GM19395 (cell line): Measurements from ENCODE around the gene NPIPA5.
"Not testable (repeated sequence)": the region's sequence is repeated elsewhere in the genome, so short reads cannot be mapped to it uniquely, and the experiment has no call there.

Source experiments
- ATAC-seq: cut with Tn5 transposase; IDR thresholded peaks from one replicate; pipeline ENCODE4 v1.9.1; 2021; ENCODE audit warnings: mild to moderate bottlenecking, moderate library complexity; ENCODE audit not compliant: unreplicated experiment

The NPIPA5 gene

DNA sequence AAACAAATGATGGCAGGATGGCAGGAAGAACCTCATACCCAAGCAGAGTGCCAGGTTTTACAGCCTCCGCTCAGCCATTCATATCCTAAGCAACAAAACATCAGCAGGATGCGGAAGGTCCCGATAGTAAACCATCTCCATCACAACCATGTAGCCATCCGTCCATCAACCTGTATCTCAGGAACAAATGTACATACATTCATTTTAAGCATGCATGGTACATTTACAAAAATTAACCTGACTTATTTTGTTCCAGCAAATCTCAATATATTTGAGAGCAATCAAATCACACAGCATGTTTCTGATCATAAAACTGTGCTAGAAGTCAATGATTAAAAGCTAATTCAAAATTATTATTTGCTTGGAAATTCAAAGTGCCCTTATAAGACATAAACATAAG, at the start of gene NPIPA5:
NPIPA5 (minus strand) TSS at position 101 of the 400 bp plus-strand sequence; CDS start at position 101, 0 bp downstream.
- ATAC-seq: not testable (repeated sequence)

DNA sequence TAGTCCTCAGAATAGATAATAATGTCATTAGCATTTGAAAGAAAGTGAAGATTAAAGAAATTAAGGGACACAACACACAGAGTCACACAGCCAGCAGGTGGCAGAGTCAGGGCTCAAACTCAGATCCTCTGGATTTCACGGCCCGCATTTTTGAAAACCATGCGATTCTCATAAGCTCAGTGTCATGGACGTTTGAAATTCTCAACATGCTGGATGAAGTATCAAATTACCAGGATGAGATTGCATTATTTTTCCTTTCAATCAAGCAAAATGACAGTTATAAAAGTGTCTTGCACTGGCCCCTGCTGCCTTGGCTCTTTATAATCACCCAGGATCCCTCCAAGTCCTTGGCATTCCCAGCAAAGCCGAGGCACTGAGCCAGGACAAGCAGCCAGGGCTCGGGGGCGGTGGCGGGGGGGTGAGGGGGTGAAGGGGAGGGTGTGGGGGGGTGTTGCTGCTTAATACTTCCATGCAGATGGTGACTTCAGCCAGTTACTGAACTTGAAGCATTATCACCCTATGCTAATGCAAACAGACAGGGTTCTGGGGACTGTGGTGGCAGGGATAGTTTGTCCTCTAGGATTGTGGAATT, 49.6 kb upstream of the NPIPA5 start:
- ATAC-seq: no peak

DNA sequence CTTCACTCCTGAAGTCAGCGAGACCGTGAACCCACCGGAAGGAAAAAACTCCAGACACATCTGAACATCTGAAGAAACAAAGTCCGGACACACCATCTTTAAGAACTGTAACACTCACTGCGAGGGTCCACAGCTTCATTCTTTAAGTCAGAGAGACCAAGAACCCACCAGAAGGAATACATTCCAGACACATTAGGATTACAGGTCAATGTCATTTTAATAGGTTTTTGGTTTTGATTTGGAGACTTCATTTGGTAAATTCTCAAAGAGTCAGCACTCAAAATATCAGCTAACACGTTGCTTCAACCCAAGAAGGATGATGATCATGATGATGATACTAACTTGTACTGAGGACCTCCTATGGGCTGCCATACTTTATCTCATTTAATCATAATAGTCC, 48.7 kb upstream of the NPIPA5 start:
- no peak for ATAC-seq

DNA sequence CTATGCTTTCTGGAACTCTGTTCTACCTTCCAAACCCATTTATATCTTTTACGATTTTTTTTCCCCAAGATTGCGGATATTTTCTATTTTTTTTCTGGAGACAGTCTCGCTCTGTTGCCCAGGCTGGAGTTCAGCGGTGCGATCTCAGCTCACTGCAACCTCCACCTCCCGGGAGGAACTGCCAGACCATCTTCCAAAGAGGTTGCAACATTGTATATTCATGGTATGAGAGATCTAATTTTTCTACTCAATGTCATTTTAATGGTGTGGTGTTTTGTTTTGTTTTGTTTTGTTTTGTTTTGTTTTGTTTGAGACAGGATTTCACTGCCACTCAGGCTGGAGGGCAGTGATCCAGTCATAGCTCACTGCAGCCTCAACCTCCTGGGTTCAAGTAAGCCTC, 47.8 kb upstream of the NPIPA5 start:
- ATAC-seq: no peak

DNA sequence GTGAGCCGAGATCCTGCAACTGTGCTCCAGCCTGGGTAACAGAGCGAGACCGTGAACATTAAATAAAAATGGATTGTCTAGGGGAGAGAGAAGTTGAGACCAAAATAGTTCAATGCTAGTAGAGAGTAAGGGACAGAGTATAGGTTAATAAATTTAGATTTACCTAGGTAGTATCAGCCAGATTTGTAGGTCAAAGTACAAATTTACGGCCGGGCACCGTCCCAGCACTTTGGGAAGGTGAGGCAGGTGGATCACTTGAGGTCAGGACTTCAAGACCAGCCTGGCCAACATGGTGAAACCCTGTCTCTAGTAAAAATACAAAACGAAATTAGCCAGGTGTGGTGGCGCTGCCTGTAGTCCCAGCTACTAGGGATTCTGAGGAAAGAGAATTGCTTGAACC, 44.1 kb upstream of the NPIPA5 start:
- ATAC-seq: no peak

DNA sequence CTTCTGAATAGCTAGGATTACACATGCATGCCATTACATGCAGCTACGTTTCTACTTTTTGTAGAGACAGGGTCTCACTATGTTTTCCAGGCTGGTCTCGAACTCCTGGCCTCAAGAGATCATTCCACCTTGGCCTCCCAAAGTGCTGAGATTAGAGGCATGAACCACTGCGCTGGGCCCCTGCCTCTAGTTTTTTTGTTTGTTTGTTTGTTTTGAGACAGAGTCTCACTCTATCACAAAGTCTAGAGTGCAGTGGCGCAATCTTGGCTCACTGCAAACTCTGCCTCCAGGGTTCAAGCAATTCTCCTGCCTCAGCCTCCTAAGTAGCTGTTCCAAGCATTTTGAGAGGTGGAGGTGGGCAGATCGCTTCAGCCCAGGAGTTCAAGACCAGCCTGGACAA, 43.6 kb upstream of the NPIPA5 start:
- not testable (repeated sequence) for ATAC-seq

DNA sequence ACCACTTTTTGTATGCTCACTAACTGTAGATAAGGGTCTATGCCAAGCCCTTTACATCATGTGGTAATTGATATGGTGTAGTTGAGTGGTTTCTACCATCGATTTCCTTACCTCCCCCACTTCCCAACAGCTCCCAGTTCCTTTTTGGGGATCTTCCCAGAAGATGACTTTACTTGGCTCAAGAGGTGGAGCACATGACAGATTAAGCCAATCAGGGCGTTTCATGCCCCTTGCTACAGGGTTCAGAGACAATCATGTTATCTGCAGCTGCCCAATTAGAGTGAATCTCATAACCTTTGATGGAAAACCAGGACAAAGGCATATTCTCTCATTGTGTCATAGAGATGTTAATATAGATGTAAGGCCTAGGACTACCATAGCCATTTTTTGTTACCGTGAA, 40.1 kb upstream of the NPIPA5 start:
- ATAC-seq: no peak

DNA sequence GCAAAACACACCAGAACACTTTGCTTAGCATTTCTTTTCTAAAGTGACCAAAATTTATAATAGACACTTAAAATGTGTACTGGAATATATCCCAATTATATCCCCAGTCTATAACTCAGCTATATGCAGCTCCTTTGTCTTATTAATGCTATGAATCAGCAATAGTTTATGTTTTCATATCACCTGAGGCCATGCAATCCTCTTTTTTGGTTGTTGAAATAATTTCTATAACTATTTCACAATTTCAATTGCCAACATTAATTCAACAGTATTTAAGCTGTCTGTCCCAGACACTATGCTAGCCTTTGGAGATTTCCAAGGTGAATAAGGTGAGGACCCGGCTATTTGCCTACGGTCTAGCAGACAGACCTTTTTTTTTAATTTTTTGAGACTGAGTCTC, 39.1 kb upstream of the NPIPA5 start:
- ATAC-seq: no peak

DNA sequence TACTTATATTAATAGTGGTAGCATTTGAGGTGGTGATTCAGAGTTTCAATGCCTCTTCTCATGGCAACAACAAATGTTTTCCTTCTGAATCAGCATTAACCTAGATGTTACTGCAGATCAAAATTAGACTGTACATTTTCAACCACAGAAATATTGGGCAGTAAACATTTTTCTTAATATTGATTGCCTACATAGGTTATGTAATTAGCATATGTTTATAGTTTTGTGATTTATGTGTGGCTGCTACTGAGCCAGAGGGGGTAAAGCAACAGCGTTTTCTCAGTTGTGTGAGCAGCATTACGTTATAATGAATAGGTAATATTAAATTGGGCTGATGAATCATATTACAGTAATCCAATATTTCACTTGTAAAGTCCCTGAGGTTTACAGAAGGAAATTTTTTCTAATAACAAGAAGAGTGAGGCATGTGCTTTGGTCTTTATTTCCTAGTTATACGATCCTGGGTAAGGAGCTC, 37.5 kb upstream of the NPIPA5 start:
- no peak for ATAC-seq

DNA sequence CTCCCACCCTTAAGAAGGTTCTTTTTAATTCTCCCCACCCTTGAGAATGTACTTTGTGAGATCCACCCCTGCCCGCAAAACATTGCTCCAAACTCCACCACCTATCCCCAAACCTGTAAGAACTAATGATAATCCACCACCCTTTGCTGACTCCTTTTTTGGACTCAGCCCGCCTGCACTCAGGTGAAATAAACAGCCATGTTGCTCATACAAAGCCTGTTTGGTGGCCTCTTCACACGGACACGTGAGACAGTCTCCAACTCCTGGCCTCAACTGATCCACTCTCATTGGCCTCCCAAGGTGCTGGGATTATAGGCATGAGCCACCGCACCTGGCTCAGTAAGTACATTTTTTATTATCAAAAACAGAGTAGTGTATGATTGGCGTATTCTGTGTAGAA, 31.4 kb upstream of the NPIPA5 start:
- not testable (repeated sequence) for ATAC-seq

DNA sequence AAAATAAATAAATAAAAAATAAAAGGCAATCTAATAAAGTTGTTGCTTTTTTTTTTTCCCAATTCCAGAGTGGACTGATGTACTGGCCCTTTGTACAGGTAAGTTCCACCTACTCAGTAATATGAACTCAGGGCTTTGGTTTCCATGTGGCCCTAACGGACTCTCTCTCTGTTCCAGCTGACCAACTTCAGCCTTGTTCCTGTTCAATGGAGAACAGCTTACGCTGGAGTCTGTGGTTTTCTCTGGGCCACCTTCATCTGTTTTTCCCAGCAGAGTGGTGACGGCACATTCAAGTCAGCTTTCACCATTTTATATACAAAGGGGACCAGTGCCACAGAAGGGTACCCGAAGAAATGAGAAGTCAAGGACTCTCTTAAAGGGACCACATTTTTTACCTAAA, 29.7 kb upstream of the NPIPA5 start:
- ATAC-seq: not testable (repeated sequence)

DNA sequence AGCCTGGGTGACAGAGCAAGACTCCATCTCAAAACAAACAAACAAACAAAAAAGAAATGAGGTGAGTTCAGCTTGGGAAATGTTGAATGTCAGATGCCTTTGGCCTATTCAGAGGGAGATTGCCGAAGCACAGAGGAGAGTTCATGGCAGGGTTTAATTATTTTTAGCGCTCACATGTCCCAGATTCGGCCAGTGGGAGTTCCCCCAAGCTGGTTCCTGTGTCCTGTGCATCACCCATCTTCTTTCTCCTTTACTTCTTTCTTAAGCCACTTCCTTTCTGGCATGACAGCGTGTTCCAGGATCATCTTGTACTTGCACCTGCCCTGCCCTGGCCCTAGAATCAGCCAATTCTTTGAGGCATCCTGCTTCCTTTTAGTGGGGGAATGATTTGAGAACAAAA, 26.7 kb upstream of the NPIPA5 start:
- ATAC-seq: no peak

DNA sequence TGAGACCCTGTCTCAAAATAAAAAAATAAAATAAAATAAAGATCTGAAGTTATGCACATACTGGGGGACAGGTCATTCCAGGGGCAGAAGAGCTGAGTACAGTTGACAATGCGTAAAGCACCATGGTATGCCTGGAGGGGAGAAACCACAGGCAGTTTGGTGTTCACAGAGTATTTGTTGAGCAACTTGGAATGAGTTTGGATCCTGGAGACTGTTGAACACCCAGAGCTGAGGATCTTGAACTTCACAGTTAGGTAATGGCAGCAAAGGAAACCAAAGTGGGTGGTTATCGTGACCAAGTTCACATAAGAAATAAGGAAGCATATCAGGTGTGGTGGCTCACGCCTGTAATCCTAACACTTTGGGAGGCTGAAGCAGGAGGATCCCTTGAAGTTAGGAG, 26.0 kb upstream of the NPIPA5 start:
- not testable (repeated sequence) for ATAC-seq

DNA sequence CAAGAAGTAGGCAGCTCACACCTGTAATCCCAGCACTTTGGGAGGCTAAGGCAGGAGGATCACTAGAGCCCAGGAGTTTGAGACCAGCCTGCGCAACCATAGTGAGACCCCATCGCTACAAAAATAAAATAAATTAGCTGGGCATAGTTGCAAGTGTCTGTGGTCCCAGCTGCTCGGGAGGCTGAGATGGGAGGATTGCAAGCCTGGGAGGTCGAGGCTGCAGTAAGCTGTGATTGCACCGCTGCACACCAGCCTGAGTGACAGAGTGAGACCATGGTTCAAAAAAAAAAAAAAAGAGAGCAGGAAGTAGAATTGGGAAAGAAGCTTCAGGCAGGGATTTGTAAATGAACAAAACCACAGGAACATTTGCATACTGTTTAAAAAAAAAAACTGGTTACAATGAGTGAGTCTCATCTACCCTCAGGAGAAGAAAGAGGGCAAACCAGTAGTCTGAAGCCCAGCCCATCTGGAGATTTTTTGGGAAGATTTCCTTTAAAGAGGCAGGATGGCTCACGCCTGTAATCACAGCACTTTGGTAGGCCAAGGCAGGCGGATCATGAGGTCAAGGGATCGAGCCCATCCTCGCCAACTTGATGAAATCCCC, 25.4 kb upstream of the NPIPA5 start:
- no peak for ATAC-seq

DNA sequence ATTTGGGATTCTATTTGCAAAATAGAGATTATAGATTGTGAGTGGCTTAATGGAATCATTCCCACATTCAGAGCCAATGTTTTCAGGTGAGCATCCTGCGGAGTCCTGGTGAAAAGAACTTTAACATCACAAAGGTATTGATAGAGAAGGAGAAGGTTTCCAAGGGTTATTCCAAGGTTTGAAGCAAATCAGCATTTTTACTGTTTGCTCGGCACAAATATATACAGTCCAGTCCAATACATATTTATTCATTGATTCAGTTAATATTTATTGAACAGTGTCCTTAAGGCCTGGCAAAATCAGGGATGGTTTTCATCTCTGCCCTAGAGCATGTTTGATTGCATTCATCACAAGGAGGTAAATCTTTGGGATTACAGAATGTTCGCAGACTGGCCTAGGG, 23.9 kb upstream of the NPIPA5 start:
- ATAC-seq: no peak

DNA sequence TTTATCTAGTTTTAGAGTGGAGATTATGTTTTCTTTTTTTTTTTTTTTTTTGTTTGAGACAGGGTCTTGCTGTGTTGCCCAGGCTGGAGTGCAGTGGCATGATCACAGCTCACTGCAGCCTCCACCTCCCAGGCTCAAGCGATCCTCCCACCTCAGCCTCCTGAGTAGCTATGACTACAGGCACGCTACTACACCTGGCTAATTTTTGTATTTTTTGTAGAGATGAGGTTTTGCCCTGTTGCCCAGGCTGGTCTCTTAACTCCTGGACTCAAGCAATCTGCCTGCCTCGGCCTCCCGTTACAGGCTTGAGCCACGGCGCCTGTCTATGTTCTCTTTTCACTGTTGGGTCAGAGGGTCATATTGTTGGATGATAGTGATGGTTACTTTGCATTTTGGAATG, 22.2 kb upstream of the NPIPA5 start:
- not testable (repeated sequence) for ATAC-seq

DNA sequence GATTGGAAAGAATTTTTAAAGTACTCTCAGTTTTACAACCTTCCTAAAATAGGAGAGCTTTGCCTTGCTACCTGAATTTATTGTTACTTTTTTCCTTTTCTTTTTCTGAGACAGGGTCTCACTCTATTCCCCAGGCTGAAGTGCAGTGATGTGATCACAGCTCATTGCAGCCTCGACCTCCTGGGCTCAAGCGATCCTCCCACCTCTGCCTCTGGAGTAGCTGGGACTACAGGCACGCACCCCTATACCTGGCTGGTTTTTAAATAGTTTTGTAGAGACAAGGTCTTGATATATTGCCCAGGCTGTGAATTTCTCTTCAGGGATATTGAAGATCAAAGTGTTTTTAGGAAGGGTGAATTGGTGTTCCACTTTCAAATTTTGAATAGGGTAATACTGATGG, 21.2 kb upstream of the NPIPA5 start:
- ATAC-seq: no peak

DNA sequence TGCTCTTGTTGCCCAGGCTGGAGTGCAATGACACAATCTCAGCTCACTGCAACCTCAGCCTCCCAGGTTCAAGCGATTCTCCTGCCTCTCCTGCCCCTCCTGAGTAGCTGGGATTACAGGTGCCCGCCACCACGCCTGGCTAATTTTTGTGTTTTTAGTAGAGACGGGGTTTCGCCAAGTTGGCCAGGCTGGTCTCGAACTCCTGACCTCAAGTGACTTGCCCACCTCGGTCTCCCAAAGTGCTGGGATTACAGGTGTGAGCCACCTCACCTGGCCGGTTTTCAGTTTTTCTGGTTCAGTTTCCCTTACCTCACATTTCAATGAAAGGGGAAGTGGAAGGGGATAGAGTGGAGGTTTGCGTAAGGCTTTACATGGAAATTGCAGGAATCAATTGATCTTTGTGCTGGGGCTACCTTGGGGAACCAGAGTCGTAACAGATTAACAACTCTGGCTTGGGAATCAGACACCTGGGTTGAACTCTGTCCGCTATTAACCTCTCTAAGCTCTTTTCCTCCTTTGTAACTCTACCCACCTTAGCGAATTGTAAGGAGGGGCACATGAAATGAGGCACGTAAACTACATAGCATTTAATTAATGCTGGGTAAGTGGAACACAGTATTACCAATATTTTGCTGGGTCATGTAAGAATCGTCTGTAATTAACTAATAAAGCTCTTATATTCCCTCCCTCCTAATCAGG, 20.7 kb upstream of the NPIPA5 start:
- ATAC-seq: no peak

DNA sequence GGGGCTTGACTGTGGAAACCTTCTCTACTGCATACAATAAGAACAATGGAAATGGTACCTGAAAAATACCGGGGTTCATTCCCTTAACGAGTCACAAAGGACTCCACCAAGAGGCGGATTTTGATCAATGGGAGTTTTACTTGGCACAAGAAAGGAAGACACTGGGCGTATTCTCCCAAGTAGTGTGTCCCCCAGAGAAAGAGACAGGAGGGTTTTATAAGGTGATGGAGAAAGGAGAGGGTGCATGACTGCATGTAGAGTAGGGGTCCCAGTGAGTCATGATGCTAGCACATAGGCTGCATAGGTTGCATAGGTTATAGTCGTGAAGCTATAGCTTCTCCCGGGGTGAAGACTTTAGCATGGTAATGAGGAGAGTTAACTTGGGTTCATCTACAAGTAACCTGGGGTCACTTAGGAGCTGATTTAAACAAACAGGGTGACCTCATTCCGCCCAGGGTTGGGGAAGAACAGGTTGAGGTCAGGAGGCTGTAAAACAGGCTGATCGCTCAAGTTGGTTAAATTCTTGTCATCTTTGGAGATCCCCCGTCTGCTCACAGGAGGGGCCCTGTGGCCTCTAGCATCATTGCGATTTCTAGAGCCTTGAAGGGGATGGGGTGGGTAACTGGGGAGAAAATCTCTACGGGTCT, 19.0 kb upstream of the NPIPA5 start:
- no peak for ATAC-seq

DNA sequence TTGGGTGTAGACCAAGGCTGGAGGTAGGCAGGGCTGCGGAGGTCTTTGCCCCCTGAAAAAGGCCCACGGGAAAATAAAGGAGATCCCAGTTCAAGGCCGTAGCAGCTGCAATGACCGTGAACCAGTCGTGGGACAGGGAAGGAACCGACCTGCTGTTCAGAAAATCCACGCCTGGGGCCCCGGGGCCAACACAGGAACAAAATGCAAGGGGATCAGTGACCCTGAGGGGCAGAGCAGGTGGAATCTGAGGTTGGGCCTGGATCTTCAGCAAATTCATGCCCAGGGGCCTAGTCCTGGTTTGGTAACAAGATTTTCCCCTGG, 18.4 kb upstream of the NPIPA5 start:
- not testable (repeated sequence) for ATAC-seq

DNA sequence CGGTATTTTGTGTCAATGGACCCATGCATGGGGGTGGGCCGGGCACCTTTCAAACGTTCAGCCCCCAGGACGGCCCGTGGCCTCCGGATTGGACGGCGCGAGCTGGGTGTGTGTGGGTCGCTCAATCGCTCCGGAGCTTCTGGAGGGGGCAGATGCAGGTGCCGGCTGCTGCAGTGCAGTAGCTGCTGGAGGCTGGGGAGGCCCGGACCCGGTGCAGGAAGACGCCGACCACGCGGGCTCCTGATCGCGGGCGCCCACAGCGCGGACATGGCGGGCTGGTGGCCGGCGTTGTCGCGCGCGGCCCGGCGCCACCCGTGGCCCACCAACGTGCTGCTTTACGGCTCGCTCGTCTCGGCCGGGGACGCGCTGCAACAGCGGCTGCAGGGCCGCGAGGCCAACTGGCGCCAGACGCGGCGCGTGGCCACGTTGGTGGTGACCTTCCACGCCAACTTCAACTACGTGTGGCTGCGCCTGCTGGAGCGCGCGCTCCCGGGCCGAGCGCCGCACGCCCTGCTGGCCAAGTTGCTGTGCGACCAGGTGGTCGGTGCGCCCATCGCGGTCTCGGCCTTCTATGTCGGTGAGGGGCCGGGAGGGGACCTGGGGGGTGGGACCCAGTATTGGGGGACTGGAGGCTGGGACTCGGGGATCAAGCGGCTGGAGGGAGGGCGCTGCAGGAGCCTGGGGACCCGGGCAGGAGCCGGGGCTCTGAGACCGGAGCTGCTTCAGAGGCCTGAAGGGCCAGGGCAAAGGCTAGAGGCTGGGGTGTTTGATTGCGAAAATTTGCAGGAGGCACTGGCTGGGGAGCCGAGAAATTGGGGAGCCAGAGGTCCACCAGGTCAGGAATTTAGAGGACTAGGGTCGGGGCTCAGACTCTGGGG, 17.8 kb upstream of the NPIPA5 start, which contains the start of gene MPV17L:
MPV17L (plus strand) TSS at position 124 of the 878 bp plus-strand sequence; CDS start at position 268, 144 bp downstream.
- not testable (repeated sequence) for ATAC-seq
